ENCODE measurements around the gene CILP2.

The CILP2 gene

DNA sequence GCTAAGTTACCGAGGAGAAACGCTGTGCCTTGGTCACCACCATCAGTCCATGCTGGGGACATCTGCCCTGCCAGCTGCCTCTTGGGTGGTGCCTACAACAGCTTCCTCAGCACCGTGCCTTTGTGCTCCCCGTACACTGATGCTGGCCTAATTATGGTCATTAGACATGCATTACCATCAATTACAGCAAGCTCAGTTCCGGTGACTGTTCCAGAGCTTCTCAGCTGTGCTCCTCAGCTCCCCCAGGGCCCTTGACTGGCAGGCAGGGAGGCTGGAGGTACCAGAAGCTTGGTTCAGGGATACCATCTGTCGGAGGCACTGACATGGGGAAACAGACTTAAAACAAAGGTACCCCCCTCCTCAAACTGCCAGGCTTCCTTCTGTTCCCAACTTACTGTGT is 40.2 kb downstream of the CILP2 start:
- TF ChIP-seq, protein P1, sequence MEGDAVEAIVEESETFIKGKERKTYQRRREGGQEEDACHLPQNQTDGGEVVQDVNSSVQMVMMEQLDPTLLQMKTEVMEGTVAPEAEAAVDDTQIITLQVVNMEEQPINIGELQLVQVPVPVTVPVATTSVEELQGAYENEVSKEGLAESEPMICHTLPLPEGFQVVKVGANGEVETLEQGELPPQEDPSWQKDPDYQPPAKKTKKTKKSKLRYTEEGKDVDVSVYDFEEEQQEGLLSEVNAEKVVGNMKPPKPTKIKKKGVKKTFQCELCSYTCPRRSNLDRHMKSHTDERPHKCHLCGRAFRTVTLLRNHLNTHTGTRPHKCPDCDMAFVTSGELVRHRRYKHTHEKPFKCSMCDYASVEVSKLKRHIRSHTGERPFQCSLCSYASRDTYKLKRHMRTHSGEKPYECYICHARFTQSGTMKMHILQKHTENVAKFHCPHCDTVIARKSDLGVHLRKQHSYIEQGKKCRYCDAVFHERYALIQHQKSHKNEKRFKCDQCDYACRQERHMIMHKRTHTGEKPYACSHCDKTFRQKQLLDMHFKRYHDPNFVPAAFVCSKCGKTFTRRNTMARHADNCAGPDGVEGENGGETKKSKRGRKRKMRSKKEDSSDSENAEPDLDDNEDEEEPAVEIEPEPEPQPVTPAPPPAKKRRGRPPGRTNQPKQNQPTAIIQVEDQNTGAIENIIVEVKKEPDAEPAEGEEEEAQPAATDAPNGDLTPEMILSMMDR (IDR thresholded peaks at IDR 0.05; ENCODE audit: low read depth, low read length): no peak
- DNase-seq (ENCODE audit: extremely low read depth, low read depth): no peak

- no peak for DNase-seq (ENCODE audit: extremely low read depth, low read depth)
- TF ChIP-seq, protein P1 (IDR thresholded peaks at IDR 0.05; ENCODE audit: low read depth, low read length): no peak
These were observed 41.7 kb downstream of the CILP2 start for GRCh38 chr19:19579533-19580361.

- no peak for DNase-seq (ENCODE audit: extremely low read depth, low read depth)
- TF ChIP-seq, protein P1 (IDR thresholded peaks at IDR 0.05; ENCODE audit: low read depth, low read length): no peak
These were observed 42.4 kb downstream of the CILP2 start for GRCh38 chr19:19580418-19580817.

GRCh38 chr19:19581391-19581790 is 43.3 kb downstream of the CILP2 start:
- TF ChIP-seq, protein P1 (IDR thresholded peaks at IDR 0.05; ENCODE audit: low read depth, low read length): no peak
- no peak for DNase-seq (ENCODE audit: extremely low read depth, low read depth)

GRCh38 chr19:19582471-19582870 is 44.4 kb downstream of the CILP2 start:
- no peak for DNase-seq (ENCODE audit: extremely low read depth, low read depth)
- TF ChIP-seq, protein P1 (IDR thresholded peaks at IDR 0.05; ENCODE audit: low read depth, low read length): no peak

GRCh38 chr19:19584356-19584755 is 46.3 kb downstream of the CILP2 start:
- TF ChIP-seq, protein P1 (IDR thresholded peaks at IDR 0.05; ENCODE audit: low read depth, low read length): no peak
- no peak for DNase-seq (ENCODE audit: extremely low read depth, low read depth)

- TF ChIP-seq, protein P1 (IDR thresholded peaks at IDR 0.05; ENCODE audit: low read depth, low read length): no peak
- DNase-seq (ENCODE audit: extremely low read depth, low read depth): no peak
These were observed 49.7 kb downstream of the CILP2 start for GRCh38 chr19:19587771-19588170.
